ENCODE results near the gene LITAF. TPM values are rescaled to one million over a fixed set of nuclear protein-coding genes. Genes with fewer than 3 reads are reported as not detected.

Gene LITAF
- 10 to 100 TPM; 66.0 to 82.9 TPM for total RNA-seq

- Mint-ChIP-seq H3K9me3 (no peaks in the 10 kb centered on the region), H3K27me3 (no peaks in the 10 kb centered on the region), H3K4me1 (peaks cover 15% of the 10 kb centered on the region), H3K4me3 (peak within 1 kb of the TSS; percentile 78), H3K36me3 (ENCODE audit: low read depth) (peaks cover 34% of the 10 kb centered on the region), H3K27ac (peak within 1 kb of the TSS; percentile 89)
- ATAC-seq (replicated peaks), result peak; percentile 75
Observed at GRCh38 chr16:11586856-11587642, at the start of gene LITAF. Gene LITAF, minus strand, starts transcription at chr16:11586919. Its CDS starts 30,189 bp downstream, at chr16:11556730.

DNA sequence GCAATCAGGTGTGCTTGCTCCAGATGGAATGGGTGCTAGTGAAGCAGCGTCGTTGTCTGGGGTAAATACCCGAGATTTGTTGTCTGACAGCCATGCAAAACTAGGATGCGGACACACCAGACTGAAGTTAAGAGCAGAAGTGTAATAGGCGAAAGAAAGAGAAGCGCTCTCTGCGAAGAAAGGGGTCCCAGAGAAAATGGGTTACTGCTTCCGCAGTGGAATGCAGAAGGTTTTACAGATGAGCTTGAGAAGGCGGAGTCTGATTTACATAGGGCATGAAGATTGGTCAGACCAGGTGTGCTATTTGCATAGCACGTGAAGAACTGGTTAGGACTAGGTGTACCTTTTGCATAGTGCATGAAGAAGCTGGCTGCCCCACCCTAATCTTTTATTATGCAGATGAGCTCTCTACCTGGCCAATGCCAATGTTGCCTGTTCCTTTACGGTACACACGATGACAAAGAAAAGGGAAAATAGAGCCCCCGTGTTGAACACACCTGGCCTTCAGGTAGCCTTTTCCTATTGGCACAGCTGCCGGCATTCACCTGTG, 49.5 kb upstream of the LITAF start:
- Mint-ChIP-seq H3K9me3 (no peaks in the 10 kb centered on the region), H3K4me1 (no peaks in the 10 kb centered on the region), H3K36me3 (ENCODE audit: low read depth) (no peaks in the 10 kb centered on the region), H3K27ac (no peak overlapping the region), H3K27me3 (no peaks in the 10 kb centered on the region), H3K4me3 (no peak overlapping the region)
- no peak for ATAC-seq (replicated peaks)

DNA sequence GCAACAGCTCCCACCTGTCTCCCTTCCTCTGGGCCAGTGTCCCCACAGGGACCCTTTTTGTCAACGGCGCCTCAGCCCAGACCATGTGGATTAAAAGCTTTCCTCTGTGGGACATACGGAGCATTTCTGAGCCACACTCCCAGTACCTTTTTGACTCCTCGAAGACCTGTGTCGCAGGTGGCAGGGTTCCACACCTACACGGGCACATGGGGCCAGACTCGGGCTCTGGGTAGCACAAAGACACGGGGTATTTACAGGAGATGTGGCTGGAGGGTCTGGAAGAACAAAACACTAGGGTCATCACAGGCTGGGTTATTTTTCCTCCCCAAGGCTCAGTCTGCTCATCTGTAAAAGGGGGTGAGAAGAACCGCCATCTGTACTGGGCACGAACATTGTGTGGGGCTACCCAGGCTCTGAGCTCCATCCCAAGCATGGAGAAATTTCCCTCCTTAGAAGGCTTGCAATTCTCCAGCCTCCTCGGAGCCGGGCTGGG, 49.0 kb upstream of the LITAF start:
- no peaks in the 10 kb centered on the region for H3K36me3 Mint-ChIP-seq (ENCODE audit: low read depth)

DNA sequence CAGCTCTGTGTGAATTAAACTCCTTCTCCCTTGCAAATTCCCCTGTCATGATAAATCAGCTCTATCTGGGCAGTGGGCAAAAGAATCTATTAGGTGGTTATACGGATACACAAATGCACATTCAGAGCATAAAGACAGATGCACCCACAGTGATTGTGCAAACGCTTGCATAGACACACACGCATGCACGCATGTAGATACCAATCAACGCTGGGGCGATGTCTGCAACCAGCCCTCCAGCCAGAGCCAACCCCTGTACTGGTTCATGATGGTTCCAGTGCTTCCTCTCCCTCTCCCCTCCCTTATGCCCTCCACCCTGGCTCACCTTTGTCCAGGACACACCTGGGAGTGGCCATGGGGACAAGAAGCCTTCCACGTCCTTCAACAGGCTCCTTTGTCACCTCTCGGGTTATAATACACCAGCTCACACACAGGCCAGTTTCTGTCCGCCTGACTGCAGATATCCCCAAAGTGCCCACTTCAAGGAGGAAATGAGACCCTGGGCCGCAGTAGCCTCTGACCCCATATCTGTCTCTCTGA, 48.5 kb upstream of the LITAF start:
- H3K36me3 Mint-ChIP-seq (ENCODE audit: low read depth), result no peaks in the 10 kb centered on the region
- no peaks in the 10 kb centered on the region for H3K9me3 Mint-ChIP-seq

More for the DNA sequence above, 49.0 kb upstream of the LITAF start:
- Mint-ChIP-seq H3K4me1 (no peaks in the 10 kb centered on the region), H3K4me3 (no peak overlapping the region), H3K27me3 (no peaks in the 10 kb centered on the region), H3K9me3 (no peaks in the 10 kb centered on the region), H3K27ac (no peak overlapping the region)
- ATAC-seq (replicated peaks), result no peak

DNA sequence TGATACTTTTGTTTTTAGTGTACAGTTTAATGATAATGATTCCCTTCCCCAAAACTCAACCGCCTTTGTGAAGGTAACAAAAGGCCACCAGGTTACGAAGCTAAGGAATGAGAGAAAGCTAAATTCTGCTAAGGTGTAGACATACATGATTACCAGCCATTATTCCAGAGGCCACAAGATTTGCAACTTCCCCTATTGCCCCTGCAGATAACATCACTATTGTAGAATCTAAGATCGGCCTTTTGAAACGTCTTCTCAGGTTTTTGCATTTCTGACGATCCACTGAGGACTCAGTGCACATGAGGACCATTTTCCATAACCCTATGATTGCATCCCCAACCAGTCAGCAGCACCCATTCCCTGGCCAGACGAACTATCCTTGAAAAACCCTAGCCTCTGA, 47.6 kb upstream of the LITAF start:
- no peaks in the 10 kb centered on the region for H3K9me3 Mint-ChIP-seq
- H3K27me3 Mint-ChIP-seq, result no peaks in the 10 kb centered on the region
- no peak for ATAC-seq (replicated peaks)
- H3K4me3 Mint-ChIP-seq, result no peak overlapping the region
- no peaks in the 10 kb centered on the region for H3K36me3 Mint-ChIP-seq (ENCODE audit: low read depth)
- H3K27ac Mint-ChIP-seq, result no peak overlapping the region
- peaks cover under 1% of the 10 kb centered on the region for H3K4me1 Mint-ChIP-seq

More for the DNA sequence above, 48.5 kb upstream of the LITAF start:
- Mint-ChIP-seq H3K27me3 (no peaks in the 10 kb centered on the region), H3K4me1 (no peaks in the 10 kb centered on the region), H3K27ac (no peak overlapping the region), H3K4me3 (no peak overlapping the region)
- no peak for ATAC-seq (replicated peaks)

GRCh38 chr16:11633113-11633512, 46.4 kb upstream of the LITAF start:
- H3K4me1 Mint-ChIP-seq, result peaks cover 6% of the 10 kb centered on the region
- H3K36me3 Mint-ChIP-seq (ENCODE audit: low read depth), result no peaks in the 10 kb centered on the region
- no peak overlapping the region for H3K4me3 Mint-ChIP-seq
- H3K9me3 Mint-ChIP-seq, result no peaks in the 10 kb centered on the region
- no peaks in the 10 kb centered on the region for H3K27me3 Mint-ChIP-seq
- no peak overlapping the region for H3K27ac Mint-ChIP-seq
- ATAC-seq (replicated peaks), result no peak

DNA sequence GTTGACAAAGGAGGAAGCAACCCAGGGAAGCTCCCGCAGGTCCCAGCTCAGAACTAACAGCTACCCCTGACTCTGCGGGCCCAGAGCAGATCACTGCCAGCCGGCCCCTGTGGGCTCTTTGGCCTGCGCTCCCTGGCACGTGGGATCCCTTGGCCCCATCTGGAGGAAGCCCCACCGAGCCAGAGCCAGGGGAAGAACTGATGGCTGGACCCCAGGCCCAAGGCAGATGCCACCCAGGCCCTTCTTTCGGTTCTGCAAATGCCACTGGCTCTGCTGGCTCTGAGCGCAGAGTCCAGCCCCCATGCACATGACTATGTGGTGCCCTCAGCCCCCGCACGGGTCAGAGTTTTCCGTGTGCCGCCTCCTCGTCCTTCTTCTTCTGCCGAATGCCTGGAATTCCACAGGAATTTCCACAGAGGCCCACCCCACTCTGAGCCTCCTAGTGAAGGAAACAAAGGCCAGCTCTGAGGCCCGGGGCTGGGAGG, 45.8 kb upstream of the LITAF start:
- H3K9me3 Mint-ChIP-seq, result no peaks in the 10 kb centered on the region
- H3K27ac Mint-ChIP-seq, result no peak overlapping the region
- ATAC-seq (replicated peaks), result no peak
- peaks cover 6% of the 10 kb centered on the region for H3K4me1 Mint-ChIP-seq
- no peaks in the 10 kb centered on the region for H3K36me3 Mint-ChIP-seq (ENCODE audit: low read depth)
- no peaks in the 10 kb centered on the region for H3K27me3 Mint-ChIP-seq
- H3K4me3 Mint-ChIP-seq, result no peak overlapping the region

- H3K4me1 Mint-ChIP-seq, result peaks cover 6% of the 10 kb centered on the region
- H3K4me3 Mint-ChIP-seq, result no peak overlapping the region
- no peaks in the 10 kb centered on the region for H3K27me3 Mint-ChIP-seq
- ATAC-seq (replicated peaks), result no peak
- no peaks in the 10 kb centered on the region for H3K9me3 Mint-ChIP-seq
- no peaks in the 10 kb centered on the region for H3K36me3 Mint-ChIP-seq (ENCODE audit: low read depth)
- H3K27ac Mint-ChIP-seq, result no peak overlapping the region
Observed at GRCh38 chr16:11631214-11631613, 44.5 kb upstream of the LITAF start.

- no peak for ATAC-seq (replicated peaks)
- Mint-ChIP-seq H3K4me3 (no peak overlapping the region), H3K27ac (peak overlapping the region; percentile 41), H3K4me1 (peaks cover 6% of the 10 kb centered on the region), H3K27me3 (no peaks in the 10 kb centered on the region), H3K36me3 (ENCODE audit: low read depth) (no peaks in the 10 kb centered on the region), H3K9me3 (no peaks in the 10 kb centered on the region)
Observed at GRCh38 chr16:11630768-11631056, 44.0 kb upstream of the LITAF start.

GRCh38 chr16:11630046-11630767, 43.5 kb upstream of the LITAF start:
- no peaks in the 10 kb centered on the region for H3K9me3 Mint-ChIP-seq
- H3K4me1 Mint-ChIP-seq, result peaks cover 6% of the 10 kb centered on the region
- H3K27me3 Mint-ChIP-seq, result no peaks in the 10 kb centered on the region
- ATAC-seq (replicated peaks), result no peak
- H3K27ac Mint-ChIP-seq, result peak overlapping the region; percentile 41
- no peaks in the 10 kb centered on the region for H3K36me3 Mint-ChIP-seq (ENCODE audit: low read depth)
- H3K4me3 Mint-ChIP-seq, result no peak overlapping the region

DNA sequence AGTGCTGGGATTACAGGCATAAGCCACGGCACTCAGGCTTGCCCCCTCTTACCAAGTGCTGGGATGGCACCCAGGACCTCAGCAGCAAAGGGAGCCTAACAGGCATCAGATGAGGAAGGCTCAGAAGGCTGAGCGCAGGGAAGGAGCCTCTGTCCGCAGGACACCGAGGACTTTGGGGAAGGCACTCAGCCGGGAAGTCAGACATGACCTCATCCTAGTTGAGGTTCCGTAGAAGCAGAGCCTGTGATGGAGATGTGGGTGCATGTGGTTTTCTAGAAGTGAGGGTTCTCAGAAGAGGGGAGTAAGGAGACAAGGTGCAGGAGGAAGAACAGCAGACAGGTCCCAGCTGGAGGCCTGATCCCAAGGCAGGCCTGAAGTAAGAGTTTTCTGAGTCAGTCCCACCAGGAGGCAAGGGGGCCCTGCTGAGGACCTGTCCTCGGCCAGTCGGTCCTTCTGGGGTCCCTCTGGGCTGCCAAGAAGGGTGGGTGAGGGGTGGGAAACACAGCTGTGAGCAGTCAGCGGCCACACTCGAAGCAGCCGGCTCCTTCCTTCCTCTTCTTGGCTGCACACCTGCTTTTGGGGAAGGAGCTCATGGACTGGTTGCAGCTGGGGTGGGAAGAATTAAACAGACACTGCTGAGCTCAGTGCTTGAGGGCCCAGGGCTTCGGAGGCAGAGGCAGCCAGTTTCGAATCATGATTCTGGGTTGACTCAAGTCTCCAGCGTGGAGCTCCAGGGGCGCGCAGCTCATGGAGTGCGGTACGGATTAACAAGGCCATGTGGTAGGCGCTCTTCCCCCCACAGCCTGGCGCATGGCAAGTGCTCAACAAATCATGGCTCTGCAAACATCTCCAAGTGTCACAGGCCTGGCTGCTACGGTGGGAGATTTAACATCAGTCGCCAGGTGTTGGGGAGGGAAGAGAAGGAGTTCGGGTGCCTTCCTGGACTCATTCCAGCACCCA, 42.6 kb upstream of the LITAF start:
- no peak for ATAC-seq (replicated peaks)

DNA sequence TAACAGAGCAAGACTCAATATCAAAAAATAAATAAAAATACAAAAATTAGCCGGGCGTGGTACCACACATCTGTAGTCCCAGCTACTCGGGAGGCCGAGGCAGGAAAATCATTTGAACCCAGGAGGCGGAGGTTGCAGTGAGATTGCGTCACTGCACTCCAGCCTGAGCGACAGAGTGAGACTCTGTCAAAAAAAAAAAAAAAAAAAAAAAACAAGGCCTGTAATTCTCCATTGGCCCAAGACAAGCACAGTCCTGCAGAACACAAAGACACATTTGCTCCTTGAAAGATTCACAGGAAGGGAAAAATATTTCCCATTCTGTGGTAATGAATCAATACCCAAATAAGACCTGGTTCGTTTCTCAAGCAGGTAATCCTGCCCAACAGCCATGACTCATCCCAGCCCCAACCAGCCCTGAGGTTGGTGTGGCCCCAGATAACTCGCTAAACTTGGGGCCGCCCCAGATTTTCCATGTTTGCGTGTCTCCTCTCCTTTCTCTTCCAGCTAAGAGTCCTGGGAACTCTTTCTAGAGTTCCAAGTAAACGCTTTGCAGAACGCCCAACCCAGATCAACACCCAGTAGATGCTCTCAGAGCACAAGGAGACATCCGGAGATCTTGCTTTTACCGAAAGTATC, 41.2 kb upstream of the LITAF start:
- H3K36me3 Mint-ChIP-seq (ENCODE audit: low read depth), result no peaks in the 10 kb centered on the region
- peaks cover 17% of the 10 kb centered on the region for H3K4me1 Mint-ChIP-seq
- peak; percentile 35 for ATAC-seq (replicated peaks)
- H3K9me3 Mint-ChIP-seq, result no peaks in the 10 kb centered on the region
- H3K27ac Mint-ChIP-seq, result no peak overlapping the region
- no peak overlapping the region for H3K4me3 Mint-ChIP-seq
- no peaks in the 10 kb centered on the region for H3K27me3 Mint-ChIP-seq

More for the DNA sequence above, 42.6 kb upstream of the LITAF start:
- Mint-ChIP-seq H3K27me3 (no peaks in the 10 kb centered on the region), H3K4me1 (peaks cover 12% of the 10 kb centered on the region), H3K36me3 (ENCODE audit: low read depth) (no peaks in the 10 kb centered on the region), H3K27ac (peak overlapping the region; percentile 20), H3K4me3 (no peak overlapping the region), H3K9me3 (no peaks in the 10 kb centered on the region)

- Mint-ChIP-seq H3K4me3 (no peak overlapping the region), H3K27ac (no peak overlapping the region), H3K27me3 (no peaks in the 10 kb centered on the region), H3K36me3 (ENCODE audit: low read depth) (no peaks in the 10 kb centered on the region), H3K4me1 (peaks cover 17% of the 10 kb centered on the region), H3K9me3 (no peaks in the 10 kb centered on the region)
- no peak for ATAC-seq (replicated peaks)
Observed at GRCh38 chr16:11627292-11627663, 40.6 kb upstream of the LITAF start.
